GM21515 (cell line): ENCODE results near the gene SETD4.
"Not testable (repeated sequence)": the region's sequence is repeated elsewhere in the genome, so short reads cannot be mapped to it uniquely, and the experiment has no call there.

Source experiments
- ATAC-seq: cut with Tn5 transposase; IDR thresholded peaks from one replicate; pipeline ENCODE4 v1.9.1; 2021; ENCODE audit not compliant: unreplicated experiment

SETD4 gene

DNA sequence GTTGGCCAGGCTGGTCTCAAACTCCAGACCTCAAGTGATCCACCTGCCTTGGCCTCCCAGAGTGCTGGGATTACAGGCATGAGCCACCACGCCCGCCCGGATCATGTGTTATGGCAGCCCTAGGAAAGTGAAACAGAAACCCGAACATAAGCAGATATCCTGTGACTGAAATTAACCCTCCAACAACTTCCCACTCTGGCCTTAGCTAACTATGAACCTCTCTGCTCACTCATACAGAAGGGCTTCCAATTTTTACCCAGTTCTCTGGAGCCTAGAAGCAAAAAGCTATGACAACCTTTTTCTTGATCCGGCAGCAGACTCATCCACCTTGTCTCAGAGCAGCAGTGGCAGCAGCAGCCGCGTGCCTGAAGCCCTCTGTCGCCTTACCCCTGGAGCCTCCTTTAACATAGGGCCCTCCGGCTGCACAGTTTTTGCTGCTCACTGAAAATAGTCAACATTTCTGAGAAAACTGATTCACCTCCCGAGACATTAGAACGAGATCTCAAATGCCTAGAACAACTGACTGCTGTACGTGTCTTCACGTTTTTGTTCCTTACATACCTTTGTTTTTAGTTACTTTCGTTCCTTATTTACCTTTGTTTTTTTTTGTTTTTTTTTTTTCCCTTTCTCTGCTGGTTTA is 18.8 kb upstream of the SETD4 start:
- ATAC-seq = no peak

DNA sequence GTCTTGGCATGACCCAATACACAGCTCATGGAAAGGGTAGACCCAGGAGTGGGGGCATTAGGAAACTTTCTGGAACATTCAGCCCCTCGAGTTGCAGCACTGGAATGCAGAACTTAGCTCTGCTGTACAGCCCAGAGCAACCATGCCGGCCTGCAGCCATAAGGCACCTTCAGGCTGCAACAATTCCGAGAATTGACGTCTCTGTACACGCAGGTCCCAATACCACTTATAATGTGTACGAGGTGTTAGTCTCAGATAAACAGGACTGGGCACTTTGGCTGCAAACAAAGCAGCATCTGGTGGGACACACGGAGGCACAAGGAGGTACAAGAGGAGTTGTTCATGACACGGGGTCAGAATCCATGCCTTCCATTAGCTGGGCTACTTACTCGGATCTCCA is 17.4 kb upstream of the SETD4 start:
- ATAC-seq = no peak

DNA sequence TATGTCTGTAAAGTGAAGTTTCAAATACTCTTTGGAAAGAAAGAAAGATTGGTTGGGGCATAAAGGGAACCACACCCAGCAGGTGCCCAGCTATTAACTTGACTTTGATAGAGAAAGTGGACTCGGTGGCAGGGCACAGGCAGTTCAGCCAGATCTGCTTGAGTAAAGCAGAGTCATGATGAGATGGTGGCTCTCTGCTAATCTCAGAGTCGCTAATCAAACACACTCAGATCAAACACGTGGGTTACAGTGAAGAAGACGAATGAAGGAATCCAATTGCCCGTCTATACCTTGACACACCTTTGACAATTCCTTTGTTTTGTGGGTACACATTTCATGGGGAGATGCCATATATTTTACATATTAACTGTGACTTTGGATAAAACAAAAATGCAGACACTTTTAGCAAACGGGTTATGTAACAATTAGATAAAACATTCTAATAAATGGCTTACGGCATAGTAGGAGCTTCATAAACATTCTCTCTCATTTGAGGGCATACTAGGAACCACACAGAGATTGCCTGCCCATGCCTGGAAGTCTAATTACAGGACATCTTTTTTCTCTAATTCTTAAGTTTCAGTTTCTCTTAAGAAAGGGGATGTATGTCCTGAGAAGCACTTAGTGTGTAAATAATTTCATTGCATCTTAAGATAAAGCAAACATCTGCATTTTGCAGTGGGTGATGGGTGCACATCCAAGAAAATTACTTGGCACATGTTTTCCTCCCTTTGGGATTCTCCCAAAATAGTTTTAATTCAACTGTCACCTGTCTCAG is 16.7 kb upstream of the SETD4 start:
- ATAC-seq = no peak

DNA sequence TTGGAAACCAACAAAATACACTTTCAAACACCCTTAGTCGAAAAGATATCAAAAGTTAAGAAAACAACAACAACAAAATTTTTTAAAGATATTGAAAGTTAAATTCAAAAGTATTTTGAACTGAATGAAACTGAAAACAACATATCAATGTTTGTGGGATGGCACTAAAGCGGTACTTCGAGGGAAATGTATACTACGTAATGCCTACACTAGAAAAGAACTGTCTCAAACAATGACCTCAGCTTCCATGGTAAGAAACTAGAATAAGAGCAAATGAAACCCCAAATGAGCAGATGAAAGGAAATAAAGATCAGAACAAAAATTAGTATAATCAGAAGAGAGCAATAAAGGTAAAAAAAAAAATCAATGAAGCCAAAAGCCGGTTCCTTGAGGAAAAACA is 15.6 kb upstream of the SETD4 start:
- no peak for ATAC-seq

DNA sequence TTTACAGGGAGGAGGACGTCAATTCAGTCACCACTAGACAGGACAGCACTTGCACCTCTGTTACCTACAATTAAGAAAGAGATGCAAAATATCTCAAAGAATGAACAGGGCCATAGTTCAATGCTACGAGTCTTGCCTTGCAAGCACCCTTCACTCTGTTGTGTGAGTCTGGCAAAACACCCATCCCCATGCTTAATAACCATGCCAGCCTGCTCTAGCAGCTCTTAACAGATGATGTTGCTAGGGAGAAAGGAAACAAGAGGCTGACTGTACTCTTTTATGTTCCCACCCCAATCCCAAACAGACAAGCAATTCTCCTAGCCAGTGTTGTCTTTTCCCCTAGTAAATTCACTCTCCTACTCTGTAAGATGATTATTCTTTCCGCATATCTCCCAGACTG is 14.8 kb upstream of the SETD4 start:
- ATAC-seq = no peak

DNA sequence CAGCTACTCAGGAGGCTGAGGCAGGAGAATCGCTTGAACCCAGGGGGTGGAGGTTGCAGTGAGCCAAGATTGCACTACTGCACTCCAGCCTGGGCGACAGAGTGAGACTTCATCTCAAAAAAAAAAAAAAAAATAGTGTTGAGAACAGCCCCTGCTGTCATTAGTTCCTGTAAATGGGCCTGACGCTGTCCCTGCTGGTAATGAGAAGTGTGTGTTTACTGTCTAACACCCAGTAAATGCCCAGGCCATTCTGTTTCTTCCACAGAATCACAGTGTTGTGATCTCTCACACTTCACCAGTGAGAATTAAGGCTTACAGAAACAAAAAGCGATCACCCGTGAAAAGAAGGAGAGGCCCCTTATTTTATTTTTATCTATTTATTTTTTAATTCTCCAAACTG is 13.6 kb upstream of the SETD4 start:
- ATAC-seq = not testable (repeated sequence)

DNA sequence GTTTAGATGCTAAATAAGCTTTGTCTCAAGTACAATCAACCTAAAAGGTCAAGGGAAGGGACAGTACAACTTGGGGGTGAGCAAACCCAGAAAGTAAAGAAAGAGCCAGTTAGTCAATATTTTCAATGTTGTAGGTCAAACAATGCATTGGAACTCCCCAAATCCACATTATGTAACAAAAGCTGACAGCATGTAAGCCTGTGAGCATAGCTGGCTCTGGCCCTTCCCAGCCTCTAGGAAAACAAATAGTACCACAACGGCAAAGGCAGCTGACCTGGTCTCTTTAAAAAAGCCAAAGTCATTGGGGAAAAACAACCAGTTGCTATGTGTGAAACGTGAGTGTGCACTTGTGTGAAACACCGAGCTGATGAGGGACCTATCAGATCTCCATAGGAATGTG is 12.9 kb upstream of the SETD4 start:
- ATAC-seq = no peak

DNA sequence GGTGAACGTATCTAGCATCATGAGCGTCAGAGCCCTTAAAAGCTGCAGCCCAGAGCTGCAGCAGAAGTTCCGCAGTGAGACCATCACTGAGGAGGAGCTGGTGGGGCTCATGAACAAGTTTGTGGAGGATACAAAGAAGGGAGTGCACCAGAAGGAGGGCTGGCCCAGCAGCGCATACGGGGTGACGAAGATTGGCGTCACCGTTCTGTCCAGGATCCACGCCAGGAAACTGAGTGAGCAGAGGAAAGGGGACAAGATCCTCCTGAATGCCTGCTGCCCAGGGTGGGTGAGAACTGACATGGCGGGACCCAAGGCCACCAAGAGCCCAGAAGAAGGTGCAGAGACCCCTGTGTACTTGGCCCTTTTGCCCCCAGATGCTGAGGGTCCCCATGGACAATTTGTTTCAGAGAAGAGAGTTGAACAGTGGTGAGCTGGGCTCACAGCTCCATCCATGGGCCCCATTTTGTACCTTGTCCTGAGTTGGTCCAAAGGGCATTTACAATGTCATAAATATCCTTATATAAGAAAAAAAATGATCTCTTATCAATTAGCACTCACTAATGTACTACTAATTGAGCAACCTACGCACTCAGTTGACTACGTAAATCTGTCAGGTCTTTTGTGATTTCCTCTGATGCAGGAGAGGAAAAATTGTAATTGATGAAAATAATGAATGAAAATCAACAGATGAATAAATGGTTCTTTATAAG is 12.3 kb upstream of the SETD4 start:
- ATAC-seq = no peak

DNA sequence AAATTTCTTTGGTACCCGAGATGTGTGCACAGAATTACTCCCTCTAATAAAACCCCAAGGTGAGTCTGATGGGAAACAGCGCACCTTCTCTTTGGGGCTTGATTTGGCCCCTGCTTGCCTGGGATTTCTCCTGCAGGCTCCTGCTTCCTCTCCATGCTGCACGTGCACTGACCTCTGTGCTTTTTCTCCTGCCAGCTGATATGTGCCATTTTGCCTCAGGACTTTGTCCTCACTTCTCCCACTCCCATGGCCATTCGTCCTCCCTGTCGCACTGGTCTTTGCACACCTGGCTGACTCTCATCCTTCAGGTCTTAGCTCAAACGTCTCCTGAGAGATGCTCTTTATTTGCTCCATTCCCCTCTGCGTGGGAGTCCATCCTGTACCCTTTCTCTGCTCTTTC is 10.7 kb upstream of the SETD4 start:
- no peak for ATAC-seq

DNA sequence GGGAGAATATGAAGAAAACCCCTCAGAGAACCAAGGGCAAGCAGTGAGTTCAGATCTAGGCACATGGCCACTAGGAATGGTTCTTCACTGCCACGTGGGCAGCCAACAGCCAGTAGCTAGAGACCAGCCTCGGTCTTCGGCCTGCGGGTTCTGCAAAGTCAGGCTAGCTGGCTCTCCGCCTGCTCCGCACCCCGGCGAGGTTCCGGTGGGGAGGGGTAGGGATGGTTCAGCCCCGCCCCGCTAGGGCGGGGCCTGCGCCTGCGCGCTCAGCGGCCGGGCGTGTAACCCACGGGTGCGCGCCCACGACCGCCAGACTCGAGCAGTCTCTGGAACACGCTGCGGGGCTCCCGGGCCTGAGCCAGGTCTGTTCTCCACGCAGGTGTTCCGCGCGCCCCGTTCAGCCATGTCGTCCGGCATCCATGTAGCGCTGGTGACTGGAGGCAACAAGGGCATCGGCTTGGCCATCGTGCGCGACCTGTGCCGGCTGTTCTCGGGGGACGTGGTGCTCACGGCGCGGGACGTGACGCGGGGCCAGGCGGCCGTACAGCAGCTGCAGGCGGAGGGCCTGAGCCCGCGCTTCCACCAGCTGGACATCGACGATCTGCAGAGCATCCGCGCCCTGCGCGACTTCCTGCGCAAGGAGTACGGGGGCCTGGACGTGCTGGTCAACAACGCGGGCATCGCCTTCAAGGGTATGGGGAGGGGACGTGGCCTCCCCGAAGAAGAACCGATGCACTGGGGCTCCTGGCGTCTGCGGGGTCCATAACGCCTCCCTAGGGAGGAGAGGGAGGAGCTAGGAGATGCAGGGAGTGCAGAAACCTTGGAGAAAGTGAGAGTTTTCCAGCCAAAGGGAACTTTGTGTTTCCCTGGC is 9.6 kb upstream of the SETD4 start, which contains the start of gene CBR1:
Gene CBR1, plus strand, starts transcription at position 312 of the 871 bp plus-strand sequence. Its CDS starts 92 bp downstream, at position 404.
- peak; percentile 95 for ATAC-seq

DNA sequence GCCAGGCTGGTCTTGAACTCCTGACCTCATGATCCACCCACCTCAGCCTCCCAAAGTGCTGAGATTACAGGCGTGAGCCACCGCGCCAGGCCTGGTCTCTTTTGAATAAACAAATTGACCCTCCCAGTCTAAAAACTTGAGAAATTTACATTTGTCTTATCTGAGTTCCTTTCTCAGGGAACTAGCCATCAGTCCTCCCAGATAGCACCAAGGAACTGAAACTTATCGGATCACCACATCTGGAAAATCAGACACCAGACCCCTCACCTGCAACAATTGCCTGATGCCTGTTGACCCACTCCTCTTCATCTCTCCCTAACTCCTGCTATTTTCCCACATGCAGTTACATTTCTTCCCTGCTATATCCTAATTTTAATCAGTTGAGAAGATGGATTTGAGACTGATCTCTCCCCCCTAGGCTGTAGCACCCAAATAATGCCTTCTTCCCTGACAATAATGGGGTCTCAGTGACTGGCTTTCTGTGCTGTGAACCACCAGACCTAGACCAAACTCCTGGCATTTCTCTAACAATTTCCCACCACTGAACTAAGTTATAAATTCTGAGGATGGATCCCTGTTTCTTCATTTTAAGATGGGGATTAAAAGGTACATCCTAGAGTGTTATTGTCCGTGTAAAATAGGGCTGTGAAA is 8.5 kb upstream of the SETD4 start:
- ATAC-seq = no peak

DNA sequence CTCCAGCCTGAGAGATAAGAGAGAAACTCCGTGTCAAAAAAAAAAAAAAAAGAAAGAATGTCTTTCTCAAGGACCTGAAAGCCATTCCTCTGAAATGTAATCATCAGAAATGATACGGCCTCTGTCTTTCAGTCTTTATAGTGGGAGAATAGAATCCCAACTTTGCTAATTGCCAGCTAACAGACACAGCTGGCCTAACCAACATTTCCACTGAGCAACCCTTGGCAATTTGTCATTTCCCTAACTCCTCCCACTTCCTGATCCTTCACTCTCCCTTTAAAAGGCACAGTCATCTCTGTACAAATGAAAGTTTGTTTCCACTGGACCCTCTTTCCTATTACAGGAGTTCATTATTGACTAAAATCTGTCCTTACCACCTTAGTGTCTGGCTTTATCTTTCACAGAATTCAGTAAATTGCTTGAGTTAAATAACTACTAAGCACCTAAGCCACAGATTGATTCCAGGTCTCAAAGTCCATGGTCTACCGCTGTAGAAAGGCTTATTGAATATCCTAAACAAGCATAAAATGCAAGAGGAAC is 5.2 kb upstream of the SETD4 start:
- no peak for ATAC-seq

DNA sequence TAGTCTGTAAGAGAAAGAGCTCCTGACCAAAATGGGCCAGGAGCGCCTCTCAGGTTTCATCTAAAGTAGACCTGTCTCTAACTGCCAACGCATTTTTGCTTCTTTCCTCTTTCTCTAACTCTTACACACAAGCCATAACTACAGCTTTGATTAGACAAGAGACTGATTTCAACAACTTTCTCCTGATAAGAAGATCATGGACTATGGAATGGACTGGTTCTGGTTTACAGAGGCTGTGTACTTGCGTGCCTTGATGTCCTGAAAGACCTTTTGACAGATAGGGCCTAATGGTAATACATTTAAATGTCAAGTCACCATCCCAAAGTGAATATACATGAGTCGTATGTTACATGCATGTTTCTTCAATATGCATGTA is 3.7 kb upstream of the SETD4 start:
- no peak for ATAC-seq

DNA sequence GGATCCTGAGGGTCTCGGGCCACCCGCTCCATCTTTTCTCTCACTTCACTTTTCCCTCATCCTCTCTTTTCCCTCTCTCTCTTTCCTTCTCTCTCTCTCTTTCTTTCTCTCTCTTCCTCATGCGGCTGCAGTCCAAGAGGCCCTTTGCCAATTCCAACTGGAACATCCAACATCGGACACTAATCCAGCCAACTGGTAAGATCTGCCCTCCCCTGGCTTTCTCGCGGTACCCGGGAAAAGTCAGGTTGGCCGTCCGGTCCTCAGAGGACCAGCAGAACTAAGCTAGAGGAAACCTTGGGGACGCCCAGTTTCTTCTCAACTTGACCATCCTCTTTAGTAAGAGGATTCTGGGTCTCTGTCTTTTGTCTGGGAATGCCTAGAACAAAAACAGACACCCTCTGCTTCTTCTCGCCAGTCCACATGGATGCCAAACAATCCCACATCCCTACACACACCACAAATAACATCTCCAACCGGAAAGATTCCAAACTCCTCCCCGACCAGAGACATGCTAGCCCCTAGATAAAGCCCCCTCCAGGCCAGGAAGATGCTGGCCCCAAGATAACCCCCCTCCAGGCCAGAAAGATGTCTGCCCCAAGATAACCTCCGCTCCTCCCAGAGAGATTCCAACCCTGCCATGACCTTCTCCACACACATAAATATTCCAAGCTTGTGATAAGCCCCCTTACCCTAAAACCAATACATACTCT is 3.2 kb upstream of the SETD4 start:
- no peak for ATAC-seq

DNA sequence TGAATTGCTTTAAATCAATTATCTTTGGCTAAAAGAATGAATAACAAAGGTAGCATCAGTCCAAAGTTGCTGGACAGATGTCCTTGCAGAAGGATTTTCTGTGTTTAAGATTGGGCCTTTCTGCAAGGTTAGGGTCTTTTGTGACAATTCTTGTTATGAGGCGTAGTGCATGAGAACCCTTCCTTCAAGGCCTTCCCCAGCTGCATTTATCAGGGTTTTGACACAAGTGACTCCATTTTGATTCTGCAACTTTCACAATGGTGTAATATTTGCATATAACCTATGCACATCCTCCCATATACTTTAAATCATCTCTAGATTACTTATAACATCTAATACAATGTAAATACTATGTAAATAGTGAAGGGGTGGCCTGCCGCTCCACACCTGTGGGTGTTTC is 1.1 kb upstream of the SETD4 start:
- no peak for ATAC-seq

DNA sequence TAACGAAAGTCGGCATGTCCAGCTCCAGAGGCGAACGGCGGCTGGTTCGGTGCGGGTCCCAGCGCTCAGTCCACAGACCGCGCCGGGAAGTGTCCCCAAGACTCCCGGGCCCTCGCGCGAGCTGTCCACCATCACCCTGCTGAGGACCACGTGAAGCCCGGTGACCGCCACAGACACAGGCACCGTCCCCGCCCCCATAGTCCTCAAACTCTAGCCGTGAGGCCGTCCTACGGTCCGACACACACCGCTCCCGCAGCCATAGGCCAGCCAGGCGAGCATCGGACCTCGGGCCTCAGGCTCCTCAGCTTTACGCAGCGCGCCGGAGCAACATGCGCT is 535 bp downstream of the SETD4 start:
- peak; percentile 34 for ATAC-seq

DNA sequence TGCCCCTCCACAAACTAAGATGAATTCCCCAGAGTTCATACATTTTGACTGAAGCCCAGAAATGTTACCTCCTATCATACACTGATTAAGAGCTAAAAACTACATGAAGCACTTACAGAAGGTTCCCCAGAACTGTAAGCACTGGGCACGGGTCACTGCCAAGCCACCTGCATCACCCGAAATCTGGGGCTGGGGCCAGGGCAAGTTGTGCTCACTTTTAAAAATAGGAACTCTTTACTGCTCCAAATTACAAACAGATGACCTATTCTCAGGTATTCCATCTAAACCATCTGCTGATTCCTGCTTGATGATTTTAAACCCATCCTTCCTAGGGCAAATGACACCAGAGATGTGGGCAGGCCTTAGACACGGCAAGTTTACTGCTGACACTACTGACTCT is 4.8 kb downstream of the SETD4 start:
- ATAC-seq = no peak

DNA sequence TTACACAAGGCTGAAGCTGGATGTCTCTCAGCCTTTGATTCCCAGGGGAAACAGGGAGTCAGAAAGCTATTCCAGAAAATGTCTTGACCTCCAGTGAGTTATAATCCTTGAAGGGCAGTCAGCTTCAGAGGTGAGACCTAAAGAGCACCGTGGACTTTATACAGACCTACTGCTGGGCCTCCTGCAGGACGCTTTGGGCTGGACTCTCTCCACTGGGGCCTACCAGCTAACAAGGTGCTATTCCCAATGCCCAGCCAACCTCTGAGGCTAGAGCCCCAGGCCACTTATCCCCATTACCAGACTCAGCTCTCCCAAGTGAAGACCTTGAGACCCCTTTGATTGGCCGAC is 6.6 kb downstream of the SETD4 start:
- ATAC-seq = no peak

DNA sequence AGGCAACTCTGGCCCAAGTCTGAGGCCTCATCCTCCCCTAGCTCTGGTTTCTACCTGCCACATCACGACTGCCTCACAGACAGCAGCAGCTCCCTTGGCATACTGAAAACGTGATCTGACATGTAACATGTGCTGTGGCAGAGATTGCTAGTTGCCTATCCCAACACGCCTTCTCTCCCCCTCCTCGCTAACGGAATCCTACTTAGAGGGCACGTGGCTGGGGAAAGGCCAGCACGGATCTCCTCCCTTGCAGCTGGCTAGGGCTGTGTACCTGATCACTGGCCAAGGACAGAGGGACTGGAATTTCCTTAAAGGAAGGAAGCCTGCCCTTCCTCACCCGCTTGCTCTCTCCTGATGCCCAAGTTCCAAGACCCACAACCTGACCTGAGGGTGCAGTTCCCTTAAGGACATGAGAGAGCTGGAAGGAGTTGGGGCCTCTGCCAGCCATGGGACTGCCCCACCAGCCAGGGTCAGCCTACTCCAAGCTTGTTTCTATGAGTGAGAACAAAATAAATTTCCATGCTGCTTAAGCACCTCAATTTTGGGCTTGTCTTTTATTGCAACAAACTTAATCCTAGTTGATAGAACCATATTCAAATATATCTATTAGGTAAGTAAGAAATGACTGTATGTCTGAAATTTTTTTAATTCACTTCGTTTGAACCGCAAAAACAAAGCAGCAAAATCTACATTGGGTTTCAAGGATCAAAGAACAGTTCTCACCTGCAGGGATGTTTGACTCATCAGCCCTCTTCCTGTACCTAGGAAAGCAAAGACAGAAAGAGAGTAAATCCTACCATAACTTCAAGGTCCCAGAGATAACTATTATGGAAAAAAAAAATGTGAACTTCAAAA is 7.2 kb downstream of the SETD4 start:
- no peak for ATAC-seq
